Activated naive CD4-positive, alpha-beta T cell treated with anti-CD3 and anti-CD28 coated beads for 36 hours (primary cell): Measurements from ENCODE around the gene AKR1C1. TPM values are rescaled to one million over a fixed set of nuclear protein-coding genes. Genes with fewer than 3 reads are reported as not detected.
"Not testable (repeated sequence)": the region's sequence is repeated elsewhere in the genome, so short reads cannot be mapped to it uniquely, and the experiment has no call there.

Experiments
- CTCF ChIA-PET: fragments of 350-600 bp; sonication (Branson Sonifier 250); formaldehyde crosslinking; loops from one replicate; lab custom pipeline; 2021; ENCODE audit warnings: antibody characterized with exemption; lab: Charles Lee
- DNase-seq: peaks from one replicate; pipeline ENCODE4 v3.0.0-alpha.2; 2020
- H3K27ac Mint-ChIP-seq: one replicate; pipeline ENCODE4 v1.8.0; 2021; ENCODE audit warnings: mild to moderate bottlenecking, mixed read lengths
- H3K27me3 Mint-ChIP-seq: one replicate; pipeline ENCODE4 v1.8.0; 2021; ENCODE audit warnings: low read depth, mixed read lengths
- H3K36me3 Mint-ChIP-seq: one replicate; pipeline ENCODE4 v1.8.0; 2021; ENCODE audit warnings: low read depth, mixed read lengths
- H3K4me1 Mint-ChIP-seq: one replicate; pipeline ENCODE4 v1.8.0; 2021; ENCODE audit warnings: low read depth, mixed read lengths
- H3K4me3 Mint-ChIP-seq: one replicate; pipeline ENCODE4 v1.8.0; 2021; ENCODE audit warnings: mild to moderate bottlenecking, moderate library complexity, mixed read lengths
- H3K9me3 Mint-ChIP-seq: one replicate; pipeline ENCODE4 v1.8.0; 2021; ENCODE audit warnings: mixed read lengths
- intact Hi-C: fragments of 100-400 bp; cut with micrococcal nuclease; formaldehyde crosslinking; loops from one replicate; pipeline ENCODE4 v1.15.1; 2023
- total RNA-seq, 2 experiments: library from RNA; stranded (reverse); gene quantifications; one replicate each; pipeline ENCODE4 v1.2.3, GENCODE V29; 2021

Gene AKR1C1
- total RNA-seq, 2 experiments from 2014 or later = 0.41 to 1.1 TPM

DNA sequence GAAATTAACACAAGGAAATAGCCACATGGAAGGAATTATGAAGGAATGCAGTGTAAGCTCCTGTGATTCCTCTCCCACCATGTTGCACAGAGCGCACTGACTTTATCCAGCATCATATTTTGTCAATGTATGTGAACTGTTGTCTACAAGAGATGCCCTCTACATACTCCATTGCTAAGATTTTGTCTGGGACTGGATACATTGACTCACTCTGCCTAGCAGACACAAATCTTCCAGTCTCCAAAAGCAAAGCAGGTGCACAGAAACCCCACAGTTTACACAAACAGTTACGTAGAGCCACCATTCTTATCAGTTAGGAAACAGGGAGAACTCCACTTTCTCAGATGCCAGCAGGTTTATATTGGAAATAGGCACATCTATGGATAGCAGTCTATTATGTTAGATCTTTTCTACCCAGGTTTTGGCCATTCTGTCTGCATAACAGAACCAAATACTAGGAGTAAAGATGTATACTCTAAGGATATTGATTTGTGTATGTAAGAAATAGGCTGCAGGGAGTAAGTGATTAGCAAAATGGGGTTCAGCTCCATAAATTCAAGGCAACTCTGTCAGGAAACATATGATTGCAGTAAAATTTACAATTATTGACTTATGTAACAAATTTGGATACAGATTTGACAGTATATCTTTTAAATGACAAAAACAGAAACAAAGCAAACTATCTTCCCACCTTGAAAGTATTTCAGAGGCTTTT is 39.0 kb downstream of the AKR1C1 start:
- no peak for DNase-seq
- no peaks in the 10 kb centered on the region for H3K9me3 Mint-ChIP-seq
- CTCF ChIA-PET = interaction anchor here (0.7 kb wide), 1 partner anchor 153 kb away, joined by 3 read pairs; no protein-coding TSS in a partner anchor
- intact Hi-C loops = no loop called here
- H3K4me3 Mint-ChIP-seq = no peak overlapping the region
- H3K27ac Mint-ChIP-seq = no peak overlapping the region
- no peaks in the 10 kb centered on the region for H3K4me1 Mint-ChIP-seq
- peaks cover 4% of the 10 kb centered on the region for H3K27me3 Mint-ChIP-seq
- no peaks in the 10 kb centered on the region for H3K36me3 Mint-ChIP-seq

DNA sequence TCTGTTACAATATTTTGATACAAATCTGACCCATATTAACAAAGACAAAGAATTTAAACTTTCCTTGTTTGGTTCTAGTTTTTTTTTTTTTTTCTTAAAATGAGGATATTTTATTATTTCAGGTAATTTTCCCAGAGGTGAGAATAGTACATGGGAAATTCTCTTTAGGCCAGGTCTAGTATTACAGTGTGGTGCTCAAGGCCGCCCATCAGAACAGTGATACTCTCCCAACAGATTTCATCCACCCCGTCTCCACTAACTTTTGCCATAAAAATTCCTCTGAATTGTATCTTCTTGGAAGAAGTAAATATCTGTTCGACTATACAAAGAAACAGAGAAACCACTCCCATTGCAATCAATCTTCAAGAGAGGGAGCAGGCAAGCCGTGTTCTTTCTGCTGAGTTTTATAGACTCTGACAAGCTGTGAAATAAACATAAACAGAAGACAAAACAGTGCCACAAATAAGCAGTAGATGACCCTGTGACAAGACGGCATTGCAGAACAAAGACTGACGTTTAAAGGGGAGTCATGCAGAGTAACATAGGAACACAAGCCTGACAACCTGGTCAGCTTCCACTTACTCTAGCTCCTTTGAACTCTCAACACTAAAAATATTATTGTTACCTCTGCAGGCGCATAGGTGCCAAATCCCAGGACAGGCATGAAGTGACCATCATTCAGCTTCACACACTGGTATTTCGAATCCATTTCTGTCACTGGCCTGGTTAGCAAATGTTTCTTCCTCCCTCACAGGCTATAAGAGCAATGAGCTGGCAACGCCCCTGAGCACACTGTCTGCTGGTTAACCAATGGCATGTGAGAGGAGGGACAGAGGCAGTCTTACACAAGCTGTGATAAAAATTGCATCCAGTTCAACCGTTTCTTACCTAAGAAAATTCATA is 40.2 kb downstream of the AKR1C1 start, which contains the start of gene AKR1C2:
AKR1C2 (minus strand) TSS at position 731 of the 903 bp plus-strand sequence; CDS start at position 709, 22 bp downstream.
- H3K27ac Mint-ChIP-seq, DNase-seq, intact Hi-C loops, H3K9me3 Mint-ChIP-seq, H3K27me3 Mint-ChIP-seq, H3K4me3 Mint-ChIP-seq, H3K36me3 Mint-ChIP-seq, CTCF ChIA-PET, H3K4me1 Mint-ChIP-seq: not testable (repeated sequence)

- H3K4me3 Mint-ChIP-seq, H3K4me1 Mint-ChIP-seq, H3K36me3 Mint-ChIP-seq, intact Hi-C loops, DNase-seq, H3K9me3 Mint-ChIP-seq, H3K27ac Mint-ChIP-seq, CTCF ChIA-PET, H3K27me3 Mint-ChIP-seq: not testable (repeated sequence)
Observed at GRCh38 chr10:5004030-5004385, 40.8 kb downstream of the AKR1C1 start.

DNA sequence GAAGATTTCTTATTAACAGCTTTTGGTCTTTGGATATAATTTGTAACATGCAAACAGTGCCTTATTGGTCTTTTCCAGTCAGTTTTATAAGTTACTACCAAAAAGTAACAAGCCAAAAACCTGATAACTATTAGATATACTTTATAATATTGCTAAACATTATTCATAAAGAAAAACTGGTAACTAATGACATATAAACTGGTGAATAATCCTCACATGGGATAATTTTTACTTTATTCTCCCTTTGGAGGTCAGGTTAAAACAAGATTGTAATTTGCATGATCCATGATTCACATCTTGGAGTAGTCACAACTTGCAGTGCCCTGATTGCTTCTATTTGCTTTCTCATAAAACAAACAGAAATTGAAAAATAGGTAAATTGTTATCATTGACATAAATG is 41.3 kb downstream of the AKR1C1 start:
- H3K36me3 Mint-ChIP-seq, CTCF ChIA-PET: not testable (repeated sequence)

GRCh38 chr10:5008857-5009548 is 45.8 kb downstream of the AKR1C1 start:
- not testable (repeated sequence) for H3K4me1 Mint-ChIP-seq

More for the DNA sequence above, 41.3 kb downstream of the AKR1C1 start:
- H3K27ac Mint-ChIP-seq, H3K4me3 Mint-ChIP-seq, intact Hi-C loops, DNase-seq, H3K27me3 Mint-ChIP-seq, H3K9me3 Mint-ChIP-seq, H3K4me1 Mint-ChIP-seq: not testable (repeated sequence)

GRCh38 chr10:5010043-5010442 is 46.8 kb downstream of the AKR1C1 start:
- DNase-seq, CTCF ChIA-PET, H3K36me3 Mint-ChIP-seq, H3K9me3 Mint-ChIP-seq, H3K4me1 Mint-ChIP-seq, H3K4me3 Mint-ChIP-seq, H3K27ac Mint-ChIP-seq, H3K27me3 Mint-ChIP-seq: not testable (repeated sequence)
- intact Hi-C loops = loop anchor here (10.0 kb wide), 1 partner anchor 375 kb away; no protein-coding TSS in a partner anchor

More at GRCh38 chr10:5008857-5009548, 45.8 kb downstream of the AKR1C1 start:
- H3K27me3 Mint-ChIP-seq, H3K27ac Mint-ChIP-seq, H3K9me3 Mint-ChIP-seq, intact Hi-C loops, H3K4me3 Mint-ChIP-seq, CTCF ChIA-PET, DNase-seq, H3K36me3 Mint-ChIP-seq: not testable (repeated sequence)

GRCh38 chr10:5011392-5011791 is 48.2 kb downstream of the AKR1C1 start:
- CTCF ChIA-PET, H3K4me3 Mint-ChIP-seq: not testable (repeated sequence)

GRCh38 chr10:5012595-5012994 is 49.4 kb downstream of the AKR1C1 start:
- no peak overlapping the region for H3K4me3 Mint-ChIP-seq
- H3K36me3 Mint-ChIP-seq = no peaks in the 10 kb centered on the region
- H3K27ac Mint-ChIP-seq = no peak overlapping the region
- H3K27me3 Mint-ChIP-seq = no peaks in the 10 kb centered on the region
- H3K9me3 Mint-ChIP-seq = no peaks in the 10 kb centered on the region
- no peak for DNase-seq
- CTCF ChIA-PET = no interaction called here
- intact Hi-C loops = loop anchor here (10.0 kb wide), 1 partner anchor 372 kb away; no protein-coding TSS in a partner anchor
- H3K4me1 Mint-ChIP-seq = no peaks in the 10 kb centered on the region

More at GRCh38 chr10:5011392-5011791, 48.2 kb downstream of the AKR1C1 start:
- H3K27me3 Mint-ChIP-seq, H3K9me3 Mint-ChIP-seq, H3K4me1 Mint-ChIP-seq, DNase-seq, H3K27ac Mint-ChIP-seq, H3K36me3 Mint-ChIP-seq: not testable (repeated sequence)
- intact Hi-C loops = loop anchor here (10.0 kb wide), 1 partner anchor 373 kb away; no protein-coding TSS in a partner anchor

GRCh38 chr10:5013385-5013784 is 50.2 kb downstream of the AKR1C1 start:
- Mint-ChIP-seq H3K4me1 (no peaks in the 10 kb centered on the region), H3K4me3 (no peak overlapping the region), H3K27ac (no peak overlapping the region), H3K9me3 (no peaks in the 10 kb centered on the region), H3K36me3 (no peaks in the 10 kb centered on the region), H3K27me3 (no peaks in the 10 kb centered on the region)
- no peak for DNase-seq
- intact Hi-C loops = loop anchor here (10.0 kb wide), 1 partner anchor 371 kb away; no protein-coding TSS in a partner anchor
- CTCF ChIA-PET = no interaction called here

DNA sequence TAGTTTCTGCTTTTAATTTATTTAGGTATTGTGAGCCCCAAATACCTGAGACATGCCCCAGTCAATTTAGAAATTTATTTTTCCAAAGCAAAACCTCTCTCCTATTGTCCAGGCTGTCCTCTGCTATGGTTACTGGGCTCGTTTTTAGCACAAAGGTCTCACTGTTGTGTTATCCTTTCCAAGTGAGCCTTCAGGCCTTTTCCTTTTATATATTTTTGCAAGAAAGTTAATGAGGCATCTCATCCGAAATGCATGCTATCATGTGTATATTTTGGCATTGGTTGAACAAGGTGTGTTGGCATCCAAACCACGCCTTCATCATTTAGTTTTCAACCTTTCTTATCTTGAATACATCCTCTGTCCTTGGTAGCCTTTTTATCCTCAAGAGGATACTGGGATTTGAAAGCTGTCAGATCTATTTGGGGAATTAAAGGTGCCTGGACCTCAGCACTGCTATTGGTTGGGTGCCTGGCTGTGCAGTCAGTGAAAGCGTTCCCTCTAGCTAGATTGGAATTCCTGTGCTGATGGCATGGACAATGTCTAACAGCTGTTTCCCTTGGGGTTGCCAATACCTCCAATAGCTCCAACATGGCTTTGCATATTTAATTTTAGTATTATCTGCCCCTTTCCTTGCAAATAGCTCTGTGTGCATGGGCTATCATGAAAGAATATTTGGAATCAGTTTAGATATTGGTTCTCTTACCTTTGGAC is 51.1 kb downstream of the AKR1C1 start:
- not testable (repeated sequence) for H3K4me1 Mint-ChIP-seq, H3K36me3 Mint-ChIP-seq, H3K9me3 Mint-ChIP-seq, H3K27me3 Mint-ChIP-seq, H3K27ac Mint-ChIP-seq, H3K4me3 Mint-ChIP-seq, DNase-seq
- CTCF ChIA-PET = interaction anchor here (0.6 kb wide), 1 partner anchor 224 kb away, joined by 4 read pairs; no protein-coding TSS in a partner anchor
- intact Hi-C loops = loop anchor here (10.0 kb wide), 1 partner anchor 370 kb away; no protein-coding TSS in a partner anchor

DNA sequence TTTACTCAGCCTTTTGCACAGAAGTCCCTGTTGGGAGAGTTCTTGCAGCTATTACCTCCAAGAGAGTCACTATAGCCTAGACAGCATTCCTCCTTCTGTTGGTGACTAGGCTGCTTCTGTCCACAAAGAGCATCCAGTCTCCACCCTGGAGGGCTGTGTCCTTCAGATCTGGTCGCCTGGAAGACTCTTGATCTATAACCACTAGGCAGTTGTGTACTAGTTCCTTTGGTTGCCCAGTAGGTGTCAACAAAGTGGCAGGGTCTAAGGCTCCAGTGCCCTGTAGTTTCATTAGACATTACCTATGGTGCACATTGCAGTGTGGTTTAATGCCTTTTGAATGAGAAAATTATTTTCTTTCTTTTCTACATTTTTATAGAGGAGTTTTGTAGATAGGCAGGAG is 51.7 kb downstream of the AKR1C1 start:
- intact Hi-C loops = loop anchor here (5.0 to 10.0 kb wide), 2 partner anchors 267 to 370 kb away; no protein-coding TSS in a partner anchor
- H3K27me3 Mint-ChIP-seq = no peaks in the 10 kb centered on the region
- DNase-seq = peak; percentile 15
- CTCF ChIA-PET = interaction anchor here (0.6 kb wide), 1 partner anchor 225 kb away, joined by 4 read pairs; no protein-coding TSS in a partner anchor
- H3K4me3 Mint-ChIP-seq = no peak overlapping the region
- no peaks in the 10 kb centered on the region for H3K9me3 Mint-ChIP-seq
- no peaks in the 10 kb centered on the region for H3K4me1 Mint-ChIP-seq
- H3K27ac Mint-ChIP-seq = no peak overlapping the region
- no peaks in the 10 kb centered on the region for H3K36me3 Mint-ChIP-seq
